Choroid plexus epithelial cell (primary cell): ENCODE data around the gene ATF7.
"Not testable (repeated sequence)": the region's sequence is repeated elsewhere in the genome, so short reads cannot be mapped to it uniquely, and the experiment has no call there.

Source experiments
- DNase-seq: peaks from one replicate; pipeline ENCODE4 v3.0.0-alpha.2; 2010; ENCODE audit warnings: low read depth
- H3K4me3 ChIP-seq: 2 replicates; pipeline ENCODE4 v1.5.1; 2011; ENCODE audit warnings: low read depth, mild to moderate bottlenecking, control low read depth, low read length, moderate library complexity
- TF ChIP-seq, protein P1 (sequence below): conservative IDR thresholded peaks from 2 replicates; pipeline ENCODE4 v1.5.1; 2011; ENCODE audit warnings: low read depth, mild to moderate bottlenecking, control low read depth, inconsistent platforms, low read length, moderate library complexity

The ATF7 gene

DNA sequence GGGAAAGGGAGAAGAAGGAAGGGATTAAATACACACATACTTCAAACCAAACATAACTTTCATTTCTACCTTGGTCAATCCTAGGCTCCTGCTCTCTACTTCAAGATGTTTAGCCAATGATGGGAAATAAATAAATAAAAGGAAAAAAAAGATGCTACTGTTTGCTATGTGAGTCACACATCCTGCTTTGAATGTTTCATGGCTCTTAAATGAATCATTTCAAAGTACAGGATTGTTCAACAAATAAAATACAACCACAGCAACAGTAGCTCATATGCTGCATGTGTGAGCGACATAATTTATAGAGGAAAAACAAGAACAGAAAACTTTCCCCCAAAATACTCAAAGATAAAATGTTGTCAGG, 64.6 kb downstream of the ATF7 start:
- TF ChIP-seq, protein P1, sequence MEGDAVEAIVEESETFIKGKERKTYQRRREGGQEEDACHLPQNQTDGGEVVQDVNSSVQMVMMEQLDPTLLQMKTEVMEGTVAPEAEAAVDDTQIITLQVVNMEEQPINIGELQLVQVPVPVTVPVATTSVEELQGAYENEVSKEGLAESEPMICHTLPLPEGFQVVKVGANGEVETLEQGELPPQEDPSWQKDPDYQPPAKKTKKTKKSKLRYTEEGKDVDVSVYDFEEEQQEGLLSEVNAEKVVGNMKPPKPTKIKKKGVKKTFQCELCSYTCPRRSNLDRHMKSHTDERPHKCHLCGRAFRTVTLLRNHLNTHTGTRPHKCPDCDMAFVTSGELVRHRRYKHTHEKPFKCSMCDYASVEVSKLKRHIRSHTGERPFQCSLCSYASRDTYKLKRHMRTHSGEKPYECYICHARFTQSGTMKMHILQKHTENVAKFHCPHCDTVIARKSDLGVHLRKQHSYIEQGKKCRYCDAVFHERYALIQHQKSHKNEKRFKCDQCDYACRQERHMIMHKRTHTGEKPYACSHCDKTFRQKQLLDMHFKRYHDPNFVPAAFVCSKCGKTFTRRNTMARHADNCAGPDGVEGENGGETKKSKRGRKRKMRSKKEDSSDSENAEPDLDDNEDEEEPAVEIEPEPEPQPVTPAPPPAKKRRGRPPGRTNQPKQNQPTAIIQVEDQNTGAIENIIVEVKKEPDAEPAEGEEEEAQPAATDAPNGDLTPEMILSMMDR, result no peak
- DNase-seq, result peak; percentile 95
- no peak overlapping the region for H3K4me3 ChIP-seq

GRCh38 chr12:53560912-53561589, 65.1 kb downstream of the ATF7 start:
- DNase-seq, result peak; percentile 22
- no peak overlapping the region for H3K4me3 ChIP-seq
- TF ChIP-seq, protein P1, result no peak

- DNase-seq, result peak; percentile 96
- TF ChIP-seq, protein P1, result no peak
- no peak overlapping the region for H3K4me3 ChIP-seq
Observed at GRCh38 chr12:53560351-53560750, 65.8 kb downstream of the ATF7 start.

DNA sequence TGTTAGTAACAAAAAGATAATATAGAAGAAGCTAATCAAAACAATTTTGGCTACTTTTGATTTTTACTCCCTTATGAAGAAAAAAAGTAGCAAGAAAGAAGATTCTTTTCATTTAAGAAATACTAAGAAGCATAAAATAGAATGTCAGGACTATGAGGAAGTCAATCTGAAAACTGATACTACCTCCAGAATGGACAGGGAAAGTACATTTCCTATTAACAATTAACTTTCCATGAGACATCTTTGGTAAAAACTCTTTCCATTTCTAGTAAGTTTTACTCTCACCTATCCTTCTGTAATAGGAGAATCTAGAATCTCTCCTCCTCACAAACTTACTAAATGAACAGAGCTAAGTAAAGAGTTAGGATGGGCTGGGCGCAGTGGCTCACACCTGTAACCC, 67.6 kb downstream of the ATF7 start:
- TF ChIP-seq, protein P1, result no peak
- no peak overlapping the region for H3K4me3 ChIP-seq
- DNase-seq, result no peak

- TF ChIP-seq, protein P1, result no peak
- no peak overlapping the region for H3K4me3 ChIP-seq
- no peak for DNase-seq
Observed at GRCh38 chr12:53552361-53553327, 73.5 kb downstream of the ATF7 start.

- no peak overlapping the region for H3K4me3 ChIP-seq
- TF ChIP-seq, protein P1, result peak; percentile 9
- DNase-seq, result peak; percentile 28
Observed at GRCh38 chr12:53551889-53552291, 74.3 kb downstream of the ATF7 start.

- DNase-seq, result peak; percentile 94
- TF ChIP-seq, protein P1, result no peak
Observed at GRCh38 chr12:53550595-53550994, 75.6 kb downstream of the ATF7 start.

GRCh38 chr12:53550131-53550530, 76.1 kb downstream of the ATF7 start:
- H3K4me3 ChIP-seq, DNase-seq: not testable (repeated sequence)

More at GRCh38 chr12:53550595-53550994, 75.6 kb downstream of the ATF7 start:
- no peak overlapping the region for H3K4me3 ChIP-seq

DNA sequence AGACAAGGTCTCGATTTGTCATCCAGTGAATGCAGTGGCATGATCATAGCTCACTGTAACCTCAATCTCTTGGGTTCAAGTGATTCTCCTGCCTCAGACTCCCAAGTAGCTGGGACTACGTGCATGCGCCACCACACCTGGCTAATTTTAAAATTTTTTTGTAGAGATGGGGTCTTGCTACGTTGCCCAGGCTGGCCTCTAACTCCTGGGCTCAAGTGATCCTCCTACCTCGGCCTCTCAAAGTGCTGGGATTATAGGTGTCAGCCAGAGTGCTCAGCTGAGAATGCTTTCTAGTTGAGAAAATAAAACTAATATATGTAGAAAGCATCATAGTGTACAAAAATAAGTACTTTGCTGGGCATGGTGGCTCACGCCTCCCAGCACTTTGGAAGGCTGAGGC, 77.8 kb downstream of the ATF7 start:
- not testable (repeated sequence) for H3K4me3 ChIP-seq, DNase-seq
